Activated CD4-positive, CD25-positive, alpha-beta regulatory T cell (primary cell): ENCODE measurements around the gene MPP3.
"Not testable (repeated sequence)": the region's sequence is repeated elsewhere in the genome, so short reads cannot be mapped to it uniquely, and the experiment has no call there.

Experiments
- DNase-seq, 4 experiments: peaks; one replicate each; lab custom pipeline; 2025; lab: John Stamatoyannopoulos, UW

Gene MPP3, protein sequence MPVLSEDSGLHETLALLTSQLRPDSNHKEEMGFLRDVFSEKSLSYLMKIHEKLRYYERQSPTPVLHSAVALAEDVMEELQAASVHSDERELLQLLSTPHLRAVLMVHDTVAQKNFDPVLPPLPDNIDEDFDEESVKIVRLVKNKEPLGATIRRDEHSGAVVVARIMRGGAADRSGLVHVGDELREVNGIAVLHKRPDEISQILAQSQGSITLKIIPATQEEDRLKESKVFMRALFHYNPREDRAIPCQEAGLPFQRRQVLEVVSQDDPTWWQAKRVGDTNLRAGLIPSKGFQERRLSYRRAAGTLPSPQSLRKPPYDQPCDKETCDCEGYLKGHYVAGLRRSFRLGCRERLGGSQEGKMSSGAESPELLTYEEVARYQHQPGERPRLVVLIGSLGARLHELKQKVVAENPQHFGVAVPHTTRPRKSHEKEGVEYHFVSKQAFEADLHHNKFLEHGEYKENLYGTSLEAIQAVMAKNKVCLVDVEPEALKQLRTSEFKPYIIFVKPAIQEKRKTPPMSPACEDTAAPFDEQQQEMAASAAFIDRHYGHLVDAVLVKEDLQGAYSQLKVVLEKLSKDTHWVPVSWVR

GRCh38 chr17:43832976-43833829 is at the start of gene MPP3:
Gene MPP3, minus strand, starts transcription at chr17:43833146. Its CDS starts 1,240 bp downstream, at chr17:43831906.
- DNase-seq = peak in 2 of 4 experiments; percentile 7 to 17

GRCh38 chr17:43881758-43882505 is 49.0 kb upstream of the MPP3 start:
- no peak for DNase-seq

DNA sequence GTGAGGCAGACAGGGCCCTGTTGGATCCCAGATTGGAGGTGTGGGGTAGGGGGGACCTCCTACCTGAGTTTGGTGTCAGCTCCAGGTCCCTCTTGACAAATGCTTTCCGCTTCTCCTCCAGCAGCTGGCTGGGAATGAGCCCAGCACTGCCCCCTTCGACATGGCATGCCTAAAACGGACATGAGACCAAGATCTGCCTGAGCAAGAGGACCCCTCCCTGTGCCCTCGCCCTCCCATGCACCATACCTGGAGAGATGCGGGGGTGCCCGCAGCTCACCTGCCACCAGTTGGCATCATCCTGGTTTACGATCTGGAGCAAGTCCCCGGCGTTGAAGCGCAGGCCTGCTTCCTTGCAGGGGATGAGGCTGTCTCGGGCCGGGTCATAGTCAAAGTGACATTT is 48.2 kb upstream of the MPP3 start:
- no peak for DNase-seq

DNA sequence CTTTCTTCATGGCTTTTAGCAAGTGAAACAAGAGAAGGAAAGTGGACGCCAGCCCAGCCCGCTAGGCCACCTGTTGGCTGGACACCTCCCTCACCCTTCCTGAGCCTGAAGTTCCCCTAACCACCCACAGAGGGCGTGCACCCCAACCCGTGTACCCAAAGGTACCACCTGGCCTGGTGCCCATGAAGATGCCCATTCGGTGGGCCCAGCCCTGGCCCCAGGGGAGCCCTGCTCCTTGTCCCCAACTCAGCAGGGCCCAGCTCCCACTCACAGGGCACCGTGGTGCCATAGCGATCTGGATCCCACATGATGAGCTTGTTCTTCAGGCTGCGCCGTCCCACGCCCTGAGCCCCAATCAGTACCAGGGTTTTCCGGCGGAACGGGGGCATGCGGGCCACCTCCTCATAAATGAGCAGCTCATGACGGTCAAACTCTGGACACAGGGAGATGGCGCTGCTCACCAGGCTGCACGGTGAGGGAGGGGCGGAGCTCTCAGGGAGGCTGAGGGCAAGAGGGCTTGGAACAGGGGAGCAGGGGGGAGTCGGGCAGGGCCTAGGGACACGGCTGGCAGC is 47.6 kb upstream of the MPP3 start:
- peak in 1 of 4 experiments; percentile 14 for DNase-seq

DNA sequence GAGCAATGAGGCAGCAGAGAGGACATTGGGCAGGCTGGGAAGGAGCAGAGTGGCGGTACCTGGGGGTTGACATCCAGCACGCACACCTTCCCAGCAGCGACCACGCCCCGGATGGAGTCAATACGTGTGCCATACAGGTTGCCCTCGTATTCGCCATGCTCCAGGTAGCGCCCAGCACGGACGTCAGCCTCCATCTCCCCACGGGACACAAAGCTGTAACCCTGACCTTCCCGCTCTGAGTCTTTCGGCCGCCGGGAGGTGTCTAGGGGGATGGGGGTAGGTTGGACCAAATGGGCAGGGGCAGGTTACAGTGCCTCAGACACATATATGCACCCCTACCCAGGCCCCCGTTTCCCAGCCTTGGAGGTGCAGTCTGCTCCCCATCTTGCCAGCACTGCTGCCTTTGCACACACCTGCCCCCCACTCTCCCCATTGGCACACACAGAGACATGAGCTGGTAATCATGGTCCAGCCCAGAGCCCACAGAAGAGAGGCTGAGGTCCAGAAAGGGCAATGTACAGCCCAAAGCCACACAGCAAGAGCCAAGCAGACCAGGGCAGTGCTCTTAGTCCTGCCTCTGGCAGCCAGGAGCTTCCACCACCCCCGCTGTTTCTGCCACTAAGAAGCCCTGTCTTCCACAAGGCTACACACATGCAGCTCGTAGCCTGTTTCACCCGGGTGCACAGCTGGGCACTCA is 46.9 kb upstream of the MPP3 start:
- DNase-seq = no peak

DNA sequence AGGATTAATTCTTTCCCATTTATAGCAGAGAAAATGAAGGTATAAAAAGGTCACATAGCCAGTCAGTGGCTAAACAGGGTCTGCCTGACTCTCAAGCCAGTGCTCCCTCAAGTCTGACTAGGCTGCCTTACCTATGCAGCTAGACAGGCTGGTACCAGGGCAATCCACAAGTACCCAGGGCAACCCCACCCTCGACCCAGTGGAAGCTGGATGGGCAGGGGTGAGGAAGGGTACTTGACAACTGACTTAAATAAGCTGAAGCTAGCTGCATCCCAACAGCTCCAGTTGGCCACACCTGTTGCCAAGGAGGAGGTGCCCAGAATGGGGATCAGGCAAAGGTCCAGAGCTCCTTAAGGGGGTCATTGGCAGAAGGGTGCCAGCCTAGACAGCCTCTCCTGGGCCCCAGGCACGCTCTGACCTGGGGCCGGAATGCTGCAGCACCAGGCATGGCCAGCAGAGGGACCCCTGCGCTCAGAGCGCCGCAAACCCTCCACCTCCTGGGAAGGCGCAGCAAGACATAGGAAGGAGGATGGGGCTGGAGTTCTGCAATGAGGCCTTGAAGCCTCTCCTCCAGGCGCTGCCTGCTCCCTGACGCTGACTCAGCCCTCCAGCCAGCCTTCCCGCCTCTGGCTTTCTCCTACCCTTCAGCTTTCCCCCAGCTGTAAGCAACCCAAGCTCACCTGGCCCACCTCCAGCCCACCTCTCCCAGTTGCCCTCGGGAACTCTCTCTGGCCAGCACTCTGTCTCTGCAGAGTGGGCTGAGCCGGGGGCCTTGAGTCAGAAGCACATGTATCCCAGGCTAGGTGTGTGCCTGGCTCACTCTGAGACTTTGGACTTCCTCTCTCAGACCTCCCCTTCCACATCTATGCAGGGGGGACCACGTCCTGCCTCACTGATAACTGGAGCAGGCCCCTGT is 45.6 kb upstream of the MPP3 start:
- DNase-seq = peak; percentile 10 to 56 (median 39)

DNA sequence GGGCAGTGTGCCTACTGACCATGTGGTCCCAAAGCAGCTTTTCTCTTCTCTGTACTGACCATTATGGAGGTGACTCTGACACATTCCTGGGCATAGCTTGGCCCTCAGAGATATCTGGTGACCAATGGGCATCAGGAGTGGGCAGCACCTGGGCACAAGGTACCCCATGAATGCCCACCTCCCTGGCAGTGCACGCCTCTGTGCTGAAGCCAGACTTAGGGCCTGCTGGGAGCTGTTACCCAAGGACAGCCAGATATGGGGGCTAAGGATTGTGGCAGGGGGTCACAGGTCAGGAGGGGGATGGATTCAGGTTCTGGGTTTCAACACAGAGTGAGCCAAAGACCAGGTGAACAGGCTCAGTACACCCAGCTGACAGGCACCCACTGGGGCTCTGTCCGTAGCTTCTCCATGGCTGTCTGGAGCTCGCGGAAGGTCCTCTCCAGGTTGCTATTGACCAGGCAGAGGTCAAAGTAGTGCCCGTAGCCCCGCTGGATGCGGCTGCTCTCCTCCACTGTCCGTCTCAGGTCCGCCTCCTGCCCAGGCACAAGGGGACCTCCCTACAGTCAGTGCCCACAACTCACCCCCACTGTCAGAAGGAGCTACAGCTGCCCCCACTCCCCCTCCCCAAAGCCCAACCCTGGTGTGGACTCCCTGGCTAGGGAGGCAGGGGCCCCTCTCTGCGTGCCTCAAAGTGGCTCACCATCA is 44.7 kb upstream of the MPP3 start:
- no peak for DNase-seq

DNA sequence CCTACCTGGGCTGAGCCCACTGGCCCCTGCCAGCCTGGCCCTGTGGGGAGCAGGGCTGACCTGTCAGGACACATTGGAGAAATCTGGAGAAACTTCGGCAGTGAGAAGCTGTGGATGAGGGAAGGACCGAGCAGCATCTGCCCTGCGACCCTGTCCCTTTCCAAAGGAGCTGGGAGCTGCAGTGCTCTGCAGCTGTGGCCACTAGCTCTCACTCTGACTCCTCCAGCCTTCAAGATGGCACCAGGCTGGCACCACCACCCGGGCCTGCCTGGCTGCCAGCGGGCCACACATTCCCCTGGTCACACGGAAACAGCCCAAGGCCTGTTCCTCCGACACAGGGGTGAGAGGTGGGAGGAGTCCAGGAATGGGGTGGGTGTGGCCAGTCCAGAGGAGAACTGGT is 44.1 kb upstream of the MPP3 start:
- no peak for DNase-seq

DNA sequence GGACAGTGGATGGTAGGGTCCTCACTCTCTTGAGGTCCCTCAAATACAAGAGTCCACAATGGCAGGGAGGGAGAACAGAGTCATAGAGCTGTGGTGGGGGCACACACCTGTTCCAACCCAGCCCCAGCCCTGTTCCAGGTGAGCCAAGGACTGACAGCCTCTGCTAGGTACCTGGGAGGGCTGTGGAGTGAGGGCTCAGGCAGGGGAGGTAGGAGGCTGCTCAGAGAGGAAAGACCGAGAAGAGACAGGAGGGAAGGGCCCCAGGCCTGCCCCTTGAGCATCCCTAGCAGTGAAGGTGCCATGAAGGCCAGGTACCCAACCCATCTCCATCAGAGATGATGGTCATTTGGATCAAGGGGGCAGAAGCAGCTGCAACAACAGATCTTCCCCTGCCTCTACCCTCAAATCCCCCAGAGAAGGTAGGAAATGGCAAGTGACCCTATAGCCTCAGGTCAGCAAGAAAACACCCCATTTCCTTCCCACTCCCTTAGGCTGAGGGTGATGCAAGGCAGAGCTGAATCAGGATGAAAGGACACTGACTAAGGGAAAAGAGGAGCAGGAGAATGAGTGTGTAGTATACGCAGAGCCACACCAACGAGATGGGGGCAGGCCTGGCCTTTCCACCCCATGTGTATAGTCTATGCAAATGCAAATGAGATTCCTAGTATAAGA is 42.7 kb upstream of the MPP3 start:
- DNase-seq = no peak

GRCh38 chr17:43874293-43874692 is 41.3 kb upstream of the MPP3 start:
- DNase-seq = no peak

- DNase-seq = no peak
Observed at GRCh38 chr17:43873815-43874214, 40.9 kb upstream of the MPP3 start.

DNA sequence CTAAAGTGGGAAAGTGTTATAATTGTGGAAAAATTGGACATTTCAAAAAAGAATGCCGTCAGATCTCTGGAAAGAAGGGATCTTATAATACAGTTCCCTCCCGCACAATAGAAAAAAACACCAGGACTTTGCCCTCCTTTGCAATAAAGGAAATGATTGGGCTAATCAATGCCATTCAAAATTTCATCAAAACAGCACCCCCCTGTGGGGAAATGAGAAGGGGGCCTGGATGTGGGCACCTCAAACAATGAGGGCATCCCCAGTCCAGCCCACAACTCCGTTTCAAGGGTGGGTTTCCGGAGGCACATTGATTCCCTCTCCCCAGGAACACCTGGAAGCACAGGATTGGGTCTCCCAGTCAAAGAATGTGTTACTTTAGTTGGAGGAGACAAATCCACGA is 40.1 kb upstream of the MPP3 start:
- no peak for DNase-seq

DNA sequence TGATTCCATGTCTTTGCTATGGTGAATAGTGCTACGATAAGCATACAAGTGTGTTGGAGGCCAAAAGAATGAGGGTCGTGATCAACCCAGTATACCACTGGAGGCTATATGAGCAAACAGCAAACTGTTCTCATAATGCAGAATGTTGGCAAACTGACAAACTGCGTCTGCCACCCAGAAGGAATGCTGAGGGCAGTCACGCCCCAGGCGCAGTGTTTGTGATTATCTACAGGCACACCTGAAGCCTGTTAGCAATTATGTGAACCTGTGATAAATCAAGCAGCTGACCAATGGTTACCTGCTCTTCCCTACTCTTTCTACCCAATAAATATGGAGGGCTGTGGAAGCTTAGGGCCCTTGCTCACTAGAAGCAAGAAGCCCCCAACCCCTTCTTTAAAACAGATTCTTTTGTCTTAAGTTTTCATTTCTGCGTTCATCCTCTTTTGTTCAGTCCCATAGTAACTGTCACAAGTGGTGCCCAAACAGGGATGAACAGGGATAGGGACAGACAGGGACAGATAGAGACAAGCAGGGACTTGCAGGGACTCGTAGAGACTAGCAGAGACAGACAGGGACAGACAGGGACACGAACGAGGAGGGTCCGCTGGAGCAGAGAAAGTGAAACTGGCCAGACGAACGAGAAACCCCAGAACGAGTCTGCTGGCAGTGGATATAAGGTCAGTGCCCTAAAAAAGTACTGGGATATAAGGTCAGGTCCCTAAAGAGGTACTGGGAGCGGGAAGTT is 39.2 kb upstream of the MPP3 start:
- no peak for DNase-seq

DNA sequence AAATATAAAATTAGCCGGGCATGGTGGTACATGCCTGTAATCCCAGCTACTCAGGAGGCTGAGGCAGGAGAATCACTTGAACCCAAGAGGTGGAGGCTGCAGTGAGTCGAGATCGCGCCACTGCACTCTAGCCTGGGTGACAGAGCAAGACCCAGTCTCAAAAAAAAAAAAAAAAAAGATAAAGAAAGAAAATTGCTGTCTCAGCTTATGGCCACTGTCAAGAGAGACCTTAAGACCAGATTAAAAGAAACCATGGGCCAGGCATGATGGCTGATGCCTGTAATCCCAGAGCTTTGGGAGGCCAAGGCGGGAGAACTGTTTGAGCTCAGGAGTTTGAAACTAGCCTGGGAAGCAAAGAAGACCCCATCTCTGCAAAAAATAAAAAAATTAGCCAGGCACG is 36.1 kb upstream of the MPP3 start:
- DNase-seq = not testable (repeated sequence)

GRCh38 chr17:43868226-43868994 is 35.5 kb upstream of the MPP3 start:
- DNase-seq = no peak

DNA sequence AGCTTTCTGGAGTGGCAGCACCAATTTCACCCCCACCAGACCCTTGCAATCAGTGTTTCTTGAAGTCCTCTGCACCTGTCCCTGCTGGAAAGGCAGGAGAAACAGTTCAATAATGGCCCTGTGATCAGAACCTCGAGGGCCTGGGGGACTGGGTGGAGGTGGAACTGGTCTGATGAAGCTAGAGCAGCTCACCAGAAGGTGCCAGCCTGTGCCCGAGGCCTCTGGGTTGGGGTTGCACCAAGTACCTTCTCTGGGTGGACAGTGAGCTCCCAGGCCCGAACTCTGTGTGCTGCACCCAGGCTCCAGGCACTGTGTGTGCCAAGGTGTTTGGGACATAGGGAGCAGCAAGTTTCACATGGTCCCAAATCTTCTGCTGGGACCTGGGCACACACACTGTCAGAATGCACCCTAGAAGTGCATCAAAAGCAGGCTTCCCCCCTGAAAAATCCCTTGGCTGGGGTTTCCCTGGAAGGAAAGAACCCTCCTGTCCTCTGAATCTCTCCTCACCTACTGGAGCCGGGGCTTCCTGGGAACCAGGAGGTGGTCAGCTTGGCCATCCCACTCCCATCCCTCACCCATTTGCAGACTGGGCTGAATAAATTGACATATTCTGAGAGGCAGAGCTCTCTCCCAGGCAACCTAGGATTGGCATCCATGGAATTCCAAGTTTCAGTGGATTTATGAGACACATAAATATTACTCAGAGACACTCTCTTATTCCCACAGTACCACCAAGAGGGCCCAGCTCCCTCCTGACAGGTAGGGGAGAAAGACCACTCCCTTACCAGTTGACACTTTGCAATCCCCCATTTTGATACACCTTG is 31.4 kb upstream of the MPP3 start:
- no peak for DNase-seq
